ENCODE data around the gene PSMA8.

GRCh38 chr18:26097563-26097962 is 36.1 kb upstream of the PSMA8 start:
- TF ChIP-seq POLR2A (IDR thresholded peaks at IDR 0.05; ENCODE audit: low read length) (no peak), GATA1 (IDR thresholded peaks at IDR 0.05; ENCODE audit: low read depth, low read length) (no peak)
